ENCODE results near the gene CYTH1. TPM values are rescaled to one million over a fixed set of nuclear protein-coding genes. Genes with fewer than 3 reads are reported as not detected.

Gene CYTH1
- total RNA-seq, 2 donors from 2014 or later: 23.1 to 27.4 TPM

DNA sequence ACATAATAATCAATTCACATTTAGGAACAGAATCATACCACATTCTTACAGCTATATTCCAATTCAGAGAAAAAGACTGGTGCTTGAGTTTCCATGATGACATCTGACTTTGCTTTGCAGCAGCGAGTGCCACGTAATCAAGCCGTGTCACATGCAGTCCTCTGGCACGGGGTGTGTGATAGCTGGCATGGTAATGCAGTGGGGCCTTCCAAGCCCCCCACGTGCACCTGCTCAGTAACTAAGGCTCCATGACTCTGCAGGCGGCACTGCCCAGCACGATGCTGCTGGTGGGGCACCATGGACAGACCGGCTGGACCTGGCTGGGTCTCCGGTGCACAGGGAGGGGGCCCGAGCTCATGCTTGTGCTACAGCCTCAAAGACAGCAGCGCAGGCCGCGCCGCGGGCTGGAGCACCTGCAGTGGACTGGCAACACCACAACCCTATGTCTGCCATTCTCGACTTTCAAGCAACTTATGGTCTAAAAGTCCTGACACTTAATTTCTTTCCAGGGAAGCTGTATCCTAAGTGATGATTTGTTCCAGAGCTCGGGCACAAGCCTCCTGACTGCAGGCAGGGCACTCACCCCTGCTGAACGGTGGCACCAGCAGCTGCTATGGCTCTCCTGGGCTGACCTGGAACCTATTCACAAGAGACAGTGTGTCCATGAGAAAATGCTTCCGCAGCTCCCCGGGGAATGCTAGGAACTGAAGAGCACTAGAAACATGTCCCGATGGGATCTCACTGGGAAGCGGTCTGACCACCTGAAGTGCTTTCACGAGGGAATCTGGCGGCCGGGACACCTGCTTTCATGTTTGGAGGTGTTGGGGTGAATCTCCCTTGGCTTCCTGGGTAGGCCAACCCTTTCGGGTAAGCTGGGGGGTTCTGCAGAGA lies 105.4 kb downstream of the CYTH1 start:
- Histone ChIP-seq H3K9ac (ENCODE audit: extremely low read depth, low read length, poor library complexity, severe bottlenecking) (no peak overlapping the region), H3K36me3 (ENCODE audit: control insufficient read depth, insufficient read depth, low read length) (peaks cover 34% of the 10 kb centered on the region), H3K9me3 (ENCODE audit: control insufficient read depth, low read length) (no peaks in the 10 kb centered on the region), H3K27ac (ENCODE audit: low read depth, low read length) (no peak overlapping the region), H3K4me3 (ENCODE audit: low read length) (no peak overlapping the region), H3K4me1 (ENCODE audit: control insufficient read depth, insufficient read depth, low read length) (no peaks in the 10 kb centered on the region), H3K27me3 (ENCODE audit: control insufficient read depth, insufficient read depth, low read length, poor library complexity, severe bottlenecking) (no peaks in the 10 kb centered on the region)
- H3K27me3 Mint-ChIP-seq (ENCODE audit: insufficient read depth): no peaks in the 10 kb centered on the region
- 94 to 98% methylated on average over 21 to 26 of the region's 26 CpGs for WGBS, 2 experiments (ENCODE audit: insufficient coverage in 1 of 2, insufficient read length in 1 of 2)
- H3K9me3 Mint-ChIP-seq: no peaks in the 10 kb centered on the region
- H3K36me3 Mint-ChIP-seq (ENCODE audit: low read depth): peaks cover 18% of the 10 kb centered on the region
- TF ChIP-seq, protein P1, sequence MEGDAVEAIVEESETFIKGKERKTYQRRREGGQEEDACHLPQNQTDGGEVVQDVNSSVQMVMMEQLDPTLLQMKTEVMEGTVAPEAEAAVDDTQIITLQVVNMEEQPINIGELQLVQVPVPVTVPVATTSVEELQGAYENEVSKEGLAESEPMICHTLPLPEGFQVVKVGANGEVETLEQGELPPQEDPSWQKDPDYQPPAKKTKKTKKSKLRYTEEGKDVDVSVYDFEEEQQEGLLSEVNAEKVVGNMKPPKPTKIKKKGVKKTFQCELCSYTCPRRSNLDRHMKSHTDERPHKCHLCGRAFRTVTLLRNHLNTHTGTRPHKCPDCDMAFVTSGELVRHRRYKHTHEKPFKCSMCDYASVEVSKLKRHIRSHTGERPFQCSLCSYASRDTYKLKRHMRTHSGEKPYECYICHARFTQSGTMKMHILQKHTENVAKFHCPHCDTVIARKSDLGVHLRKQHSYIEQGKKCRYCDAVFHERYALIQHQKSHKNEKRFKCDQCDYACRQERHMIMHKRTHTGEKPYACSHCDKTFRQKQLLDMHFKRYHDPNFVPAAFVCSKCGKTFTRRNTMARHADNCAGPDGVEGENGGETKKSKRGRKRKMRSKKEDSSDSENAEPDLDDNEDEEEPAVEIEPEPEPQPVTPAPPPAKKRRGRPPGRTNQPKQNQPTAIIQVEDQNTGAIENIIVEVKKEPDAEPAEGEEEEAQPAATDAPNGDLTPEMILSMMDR (conservative IDR thresholded peaks at IDR 0.05): no peak
- peaks cover 17% of the 10 kb centered on the region for H3K4me1 Mint-ChIP-seq
- no peak overlapping the region for H3K27ac Mint-ChIP-seq
- no peak overlapping the region for H3K4me3 Mint-ChIP-seq
- no peak for DNase-seq

GRCh38 chr17:78675836-78676235 lies 106.2 kb downstream of the CYTH1 start:
- H3K36me3 Mint-ChIP-seq (ENCODE audit: low read depth): peaks cover 18% of the 10 kb centered on the region
- Histone ChIP-seq H3K9me3 (ENCODE audit: control insufficient read depth, low read length) (no peaks in the 10 kb centered on the region), H3K4me3 (ENCODE audit: low read length) (no peak overlapping the region), H3K4me1 (ENCODE audit: control insufficient read depth, insufficient read depth, low read length) (no peaks in the 10 kb centered on the region), H3K36me3 (ENCODE audit: control insufficient read depth, insufficient read depth, low read length) (peaks cover 34% of the 10 kb centered on the region), H3K27ac (ENCODE audit: low read depth, low read length) (no peak overlapping the region), H3K27me3 (ENCODE audit: control insufficient read depth, insufficient read depth, low read length, poor library complexity, severe bottlenecking) (no peaks in the 10 kb centered on the region), H3K9ac (ENCODE audit: extremely low read depth, low read length, poor library complexity, severe bottlenecking) (no peak overlapping the region)
- no peak for DNase-seq
- H3K4me3 Mint-ChIP-seq: no peak overlapping the region
- 96 to 98% methylated on average over 13 to 15 of the region's 15 CpGs for WGBS, 2 experiments (ENCODE audit: insufficient coverage in 1 of 2, insufficient read length in 1 of 2)
- no peaks in the 10 kb centered on the region for H3K9me3 Mint-ChIP-seq
- no peak overlapping the region for H3K27ac Mint-ChIP-seq
- peaks cover 11% of the 10 kb centered on the region for H3K4me1 Mint-ChIP-seq
- no peaks in the 10 kb centered on the region for H3K27me3 Mint-ChIP-seq (ENCODE audit: insufficient read depth)
- TF ChIP-seq, protein P1 (conservative IDR thresholded peaks at IDR 0.05): no peak

DNA sequence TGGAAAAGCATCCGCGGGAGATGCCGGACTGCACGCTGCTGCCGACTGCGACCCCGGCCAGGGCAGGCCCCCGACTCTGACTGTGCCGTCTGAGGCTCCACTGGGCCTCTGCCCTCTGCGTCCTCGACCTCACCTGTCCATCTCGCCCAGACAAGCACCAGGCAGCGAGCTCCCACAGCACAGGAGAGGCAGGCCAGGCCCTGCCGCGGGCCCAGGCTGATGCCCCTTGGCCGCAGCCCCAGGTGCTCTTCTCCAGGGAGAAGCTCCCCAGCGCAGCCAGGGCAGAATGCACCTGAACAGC lies 106.8 kb downstream of the CYTH1 start:
- Mint-ChIP-seq H3K9me3 (no peaks in the 10 kb centered on the region), H3K4me1 (peaks cover 7% of the 10 kb centered on the region)
- no peak overlapping the region for H3K27ac ChIP-seq (ENCODE audit: low read depth, low read length)

More for the DNA sequence above, 106.8 kb downstream of the CYTH1 start:
- no peak overlapping the region for H3K27ac Mint-ChIP-seq
- Histone ChIP-seq H3K9ac (ENCODE audit: extremely low read depth, low read length, poor library complexity, severe bottlenecking) (no peak overlapping the region), H3K9me3 (ENCODE audit: control insufficient read depth, low read length) (no peaks in the 10 kb centered on the region), H3K4me1 (ENCODE audit: control insufficient read depth, insufficient read depth, low read length) (no peaks in the 10 kb centered on the region), H3K4me3 (ENCODE audit: low read length) (no peak overlapping the region), H3K36me3 (ENCODE audit: control insufficient read depth, insufficient read depth, low read length) (peaks cover 34% of the 10 kb centered on the region), H3K27me3 (ENCODE audit: control insufficient read depth, insufficient read depth, low read length, poor library complexity, severe bottlenecking) (no peaks in the 10 kb centered on the region)
- DNase-seq: no peak
- WGBS, 2 experiments (ENCODE audit: insufficient coverage in 1 of 2, insufficient read length in 1 of 2): 96 to 97% methylated on average over 15 to 17 of the region's 17 CpGs
- no peak overlapping the region for H3K4me3 Mint-ChIP-seq
- H3K36me3 Mint-ChIP-seq (ENCODE audit: low read depth): peaks cover 18% of the 10 kb centered on the region
- TF ChIP-seq, protein P1 (conservative IDR thresholded peaks at IDR 0.05): no peak
- H3K27me3 Mint-ChIP-seq (ENCODE audit: insufficient read depth): no peaks in the 10 kb centered on the region

Data from endodermal cell (in vitro differentiated cells).